Thyroid gland (tissue), 4 donors: ENCODE measurements around the gene SKP1.

Experiments
- CTCF ChIP-seq, 6 experiments: fragments of 200-600 bp in 3 of 6; fragments of 450-650 bp in 3 of 6; sonication (generic) in 3 of 6; IDR thresholded peaks; one replicate each; pipeline ENCODE4 v1.5.1; 2016 to 2019; ENCODE audit warnings: antibody characterized with exemption in 6 of 6, mild to moderate bottlenecking in 2 of 6, inconsistent platforms in 1 of 6, moderate library complexity in 1 of 6
- POLR2A ChIP-seq, 2 donors: fragments of 450-650 bp; IDR thresholded peaks; one replicate each; pipeline ENCODE4 v1.6.1; 2017; ENCODE audit warnings: antibody characterized with exemption in 2 of 2, mild to moderate bottlenecking in 2 of 2, moderate library complexity in 1 of 2

- no peak for TF ChIP-seq CTCF (IDR thresholded peaks at IDR 0.05)
- no peak for TF ChIP-seq POLR2A (IDR thresholded peaks at IDR 0.05)
Measured at GRCh38 chr5:134103998-134104654, 72.6 kb downstream of the SKP1 start.
